Measurements from ENCODE around the gene PAIP2. TPM values are rescaled to one million over a fixed set of nuclear protein-coding genes. Genes with fewer than 3 reads are reported as not detected.
"Not testable (repeated sequence)": the region's sequence is repeated elsewhere in the genome, so short reads cannot be mapped to it uniquely, and the experiment has no call there.

PAIP2 gene
- polyA plus RNA-seq, 3 donors, result 152 to 163 (median 163) TPM

- no peak for DNase-seq
Measured at GRCh38 chr5:139306197-139306596, 35.5 kb upstream of the PAIP2 start.

GRCh38 chr5:139306628-139307379, 34.9 kb upstream of the PAIP2 start:
- no peak for DNase-seq

- no peak for DNase-seq
Measured at GRCh38 chr5:139308797-139309196, 32.9 kb upstream of the PAIP2 start.

- DNase-seq, result not testable (repeated sequence)
Measured at GRCh38 chr5:139310715-139311186, 30.9 kb upstream of the PAIP2 start.

GRCh38 chr5:139312075-139312474, 29.6 kb upstream of the PAIP2 start:
- DNase-seq, result no peak

- no peak for DNase-seq
Measured at GRCh38 chr5:139314276-139314675, 27.4 kb upstream of the PAIP2 start.

GRCh38 chr5:139315056-139315615, 26.5 kb upstream of the PAIP2 start:
- DNase-seq, result no peak

GRCh38 chr5:139335811-139336210, 5.8 kb upstream of the PAIP2 start:
- DNase-seq, result no peak

- no peak for DNase-seq
Measured at GRCh38 chr5:139340051-139340450, 1.6 kb upstream of the PAIP2 start.

- DNase-seq, result no peak
Measured at GRCh38 chr5:139341187-139341688, 416 bp upstream of the PAIP2 start.

- no peak for DNase-seq
Measured at GRCh38 chr5:139342423-139342723, 719 bp downstream of the PAIP2 start.

- no peak for DNase-seq
Measured at GRCh38 chr5:139343476-139343875, 1.8 kb downstream of the PAIP2 start.

GRCh38 chr5:139344177-139344576, 2.5 kb downstream of the PAIP2 start:
- DNase-seq, result no peak

- DNase-seq, result not testable (repeated sequence)
Measured at GRCh38 chr5:139345442-139345841, 3.8 kb downstream of the PAIP2 start.

- not testable (repeated sequence) for DNase-seq
Measured at GRCh38 chr5:139347863-139348262, 6.2 kb downstream of the PAIP2 start.

GRCh38 chr5:139354186-139354585, 12.5 kb downstream of the PAIP2 start:
- DNase-seq, result no peak

- DNase-seq, result not testable (repeated sequence)
Measured at GRCh38 chr5:139355900-139356299, 14.2 kb downstream of the PAIP2 start.

GRCh38 chr5:139358064-139358463, 16.4 kb downstream of the PAIP2 start:
- DNase-seq, result no peak

GRCh38 chr5:139360384-139360783, 18.7 kb downstream of the PAIP2 start:
- no peak for DNase-seq

- DNase-seq, result no peak
Measured at GRCh38 chr5:139361835-139362429, 20.3 kb downstream of the PAIP2 start.

GRCh38 chr5:139363937-139364336, 22.3 kb downstream of the PAIP2 start:
- DNase-seq, result no peak

GRCh38 chr5:139364466-139364865, 22.8 kb downstream of the PAIP2 start:
- DNase-seq, result no peak

GRCh38 chr5:139368613-139369012, 27.0 kb downstream of the PAIP2 start:
- no peak for DNase-seq

All from renal pelvis (tissue), 4 donors.